HG03442 (cell line): ENCODE results near the gene JPH3.

Experiments used
- ATAC-seq: cut with Tn5 transposase; IDR thresholded peaks from one replicate; pipeline ENCODE4 v1.9.1; 2021; ENCODE audit warnings: mild to moderate bottlenecking, moderate library complexity; ENCODE audit not compliant: unreplicated experiment

The JPH3 gene

GRCh38 chr16:87648698-87649487, 46.6 kb downstream of the JPH3 start:
- no peak for ATAC-seq

DNA sequence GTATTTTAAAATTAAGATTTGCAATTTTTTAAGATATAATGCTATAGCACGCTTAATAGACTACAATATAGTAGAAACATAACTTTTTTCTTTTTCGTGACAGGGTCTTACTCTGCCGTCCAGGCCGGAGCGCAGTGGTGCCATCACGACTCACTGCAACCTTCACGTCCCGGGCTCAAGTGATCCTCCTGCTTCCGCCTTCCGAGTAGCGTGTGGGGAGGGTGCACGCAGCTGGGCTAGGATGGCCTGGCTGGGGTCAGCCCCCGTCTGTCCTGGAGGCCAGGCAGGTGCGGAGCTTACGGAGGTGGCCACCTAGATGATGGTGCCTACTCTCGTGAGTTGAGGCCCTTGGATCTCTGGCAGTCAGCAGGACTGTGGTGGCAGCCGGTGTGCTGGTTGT, 50.1 kb downstream of the JPH3 start:
- ATAC-seq = no peak

DNA sequence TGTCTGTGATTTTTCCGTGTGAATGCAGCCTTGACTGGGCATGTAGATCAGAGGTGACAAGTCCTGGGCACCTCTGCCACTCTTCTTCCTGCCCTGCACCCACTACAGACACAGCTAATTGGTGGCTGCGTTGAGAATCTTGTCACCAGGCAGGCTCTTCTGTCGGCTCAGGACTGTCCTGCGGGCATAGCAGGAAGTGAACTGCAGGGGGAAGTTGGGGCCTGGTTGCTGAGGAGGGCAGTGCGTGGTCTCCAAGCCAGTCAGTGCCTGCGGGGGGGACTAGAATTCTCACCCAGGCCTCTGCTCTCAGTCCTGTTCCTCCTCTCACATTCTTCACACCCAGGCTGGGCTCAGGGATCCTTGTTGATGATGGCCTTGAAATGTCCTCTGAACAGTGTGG, 50.5 kb downstream of the JPH3 start:
- no peak for ATAC-seq

GRCh38 chr16:87653234-87653633, 50.9 kb downstream of the JPH3 start:
- no peak for ATAC-seq

- ATAC-seq = no peak
Observed at GRCh38 chr16:87654826-87655225, 52.5 kb downstream of the JPH3 start.

DNA sequence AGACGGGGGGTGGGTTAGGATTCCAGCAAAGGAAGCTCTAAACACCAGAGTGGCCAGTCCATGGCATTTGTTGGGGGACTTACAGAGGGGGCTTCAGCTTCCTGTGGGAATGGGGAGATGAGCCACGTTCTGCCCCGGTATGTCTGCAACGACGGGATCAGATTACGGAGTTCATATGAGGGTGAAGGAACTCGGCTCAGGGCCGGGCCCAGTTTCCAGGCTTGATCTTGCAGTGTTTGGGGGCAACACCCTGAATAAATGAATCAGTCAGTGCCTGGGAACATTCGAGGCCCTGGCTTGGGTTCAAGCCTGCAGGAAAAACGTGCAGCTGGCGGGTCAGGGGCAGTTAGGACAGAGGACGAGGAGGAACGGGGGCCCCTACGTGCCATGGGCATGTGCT, 54.0 kb downstream of the JPH3 start:
- no peak for ATAC-seq

DNA sequence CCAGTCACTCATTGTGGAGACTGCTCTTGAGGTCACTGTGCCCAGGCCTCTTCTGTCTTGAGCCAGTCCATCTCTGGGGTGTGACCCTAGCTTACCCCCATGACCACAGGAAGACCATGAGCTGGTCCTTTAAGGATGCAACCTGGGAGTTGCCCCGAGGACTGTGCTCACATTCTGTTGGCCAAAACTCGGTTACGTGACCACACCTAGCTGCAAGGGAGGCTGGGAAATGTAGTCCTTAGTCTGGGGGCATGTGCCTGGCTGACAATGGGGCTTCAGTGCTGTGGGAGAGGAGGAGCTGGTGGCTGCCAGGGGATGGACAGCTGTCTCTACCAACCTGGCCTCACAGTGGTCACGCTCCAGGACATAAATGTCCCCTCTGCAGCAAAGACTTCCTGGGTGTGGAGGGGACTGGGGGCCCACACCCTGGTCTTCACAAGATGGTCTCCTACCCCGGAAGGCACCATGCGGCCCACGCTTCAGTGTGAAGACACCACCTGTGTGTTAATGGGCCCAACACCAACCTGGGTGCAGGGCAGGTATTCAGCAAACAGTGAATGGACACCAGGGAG, 55.4 kb downstream of the JPH3 start:
- ATAC-seq = no peak

GRCh38 chr16:87658564-87659225, 56.4 kb downstream of the JPH3 start:
- ATAC-seq = no peak

DNA sequence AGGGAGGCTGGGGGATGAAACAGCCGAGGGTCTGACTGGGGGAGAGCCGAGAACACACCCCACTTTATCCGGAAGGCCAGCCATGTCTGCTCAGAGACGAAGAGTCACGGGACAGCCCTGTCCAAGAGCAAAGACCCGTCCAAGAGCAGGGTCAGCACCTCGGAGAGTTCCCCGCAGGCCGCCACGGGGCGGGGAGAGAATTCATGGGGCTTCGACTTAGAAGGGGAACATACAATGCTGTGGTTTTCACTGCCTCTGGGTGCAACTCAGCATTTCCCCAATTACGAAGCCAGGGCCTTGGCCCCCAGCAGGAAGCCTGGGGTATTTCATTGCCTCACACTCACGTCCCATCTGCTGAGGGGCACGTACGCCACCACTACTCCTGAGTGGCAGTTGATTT, 59.3 kb downstream of the JPH3 start:
- no peak for ATAC-seq

DNA sequence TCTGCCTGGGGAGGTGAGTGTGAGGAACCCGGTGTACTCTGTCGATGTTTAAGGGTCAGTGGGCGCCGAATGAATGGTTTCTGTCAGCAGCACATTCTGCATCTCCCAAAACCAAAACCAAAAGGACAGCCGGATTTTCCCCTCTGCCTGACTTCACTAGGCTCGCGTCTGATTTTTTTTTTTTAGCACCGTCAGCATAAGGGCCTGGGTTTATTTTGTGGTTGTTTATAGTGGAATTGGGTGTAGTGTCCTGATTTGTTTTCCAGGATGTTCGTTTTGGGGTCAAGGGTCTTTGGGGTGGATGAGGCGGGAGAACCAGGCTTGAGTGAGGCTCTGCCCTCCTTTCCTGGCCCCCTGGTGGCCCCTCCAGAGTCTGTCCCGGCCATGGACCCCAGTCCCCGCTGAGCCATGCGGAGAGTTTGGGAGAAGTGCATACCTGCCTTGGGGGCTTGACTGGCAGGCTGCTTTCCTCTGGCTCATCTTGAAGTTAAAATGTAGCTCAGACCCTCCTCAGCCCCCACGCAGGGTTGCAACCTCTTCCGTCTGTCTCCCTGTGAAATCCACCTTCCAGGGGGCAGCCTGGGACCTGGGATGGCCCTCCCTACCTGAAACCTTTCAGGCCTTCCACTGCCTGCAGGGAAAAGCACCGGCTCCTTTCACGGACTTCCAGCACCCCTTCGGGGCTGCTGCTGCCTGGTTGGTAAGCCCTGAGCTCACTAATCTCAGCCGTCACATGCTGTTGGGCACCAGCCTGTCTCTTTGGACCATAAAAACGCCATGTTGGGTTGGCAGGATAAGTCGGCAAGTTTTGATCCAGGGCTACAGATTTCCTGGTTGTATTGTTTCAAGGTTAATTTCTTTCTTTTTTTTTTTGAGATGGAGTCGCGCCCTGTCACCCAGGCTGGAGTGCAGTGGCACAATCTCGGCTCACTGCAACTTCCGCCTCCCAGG, 60.2 kb downstream of the JPH3 start:
- no peak for ATAC-seq

DNA sequence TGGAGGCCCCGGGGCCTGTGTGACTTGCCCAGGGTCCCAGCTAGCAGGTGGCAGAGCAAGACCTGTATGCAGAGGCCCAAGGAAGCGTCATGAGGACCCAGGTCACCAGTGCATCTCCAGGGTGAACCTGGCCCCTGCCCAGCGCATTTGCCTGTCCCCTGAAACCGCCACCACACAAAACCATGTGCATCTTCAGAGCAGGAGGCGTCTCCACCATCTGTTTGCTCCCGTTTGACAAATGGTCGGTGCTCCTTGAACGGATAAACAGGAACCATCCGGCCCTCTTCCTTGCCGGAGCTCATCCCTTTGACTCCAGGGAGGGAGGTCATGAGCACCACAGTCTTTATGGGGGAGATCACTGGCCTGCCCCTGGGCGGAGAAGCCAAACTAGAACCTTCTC, 62.5 kb downstream of the JPH3 start:
- ATAC-seq = no peak

GRCh38 chr16:87665193-87665592, 62.9 kb downstream of the JPH3 start:
- no peak for ATAC-seq

- no peak for ATAC-seq
Observed at GRCh38 chr16:87666919-87667318, 64.6 kb downstream of the JPH3 start.

- no peak for ATAC-seq
Observed at GRCh38 chr16:87667443-87667842, 65.1 kb downstream of the JPH3 start.

- no peak for ATAC-seq
Observed at GRCh38 chr16:87667946-87668345, 65.6 kb downstream of the JPH3 start.

GRCh38 chr16:87669672-87670071, 67.4 kb downstream of the JPH3 start:
- no peak for ATAC-seq

DNA sequence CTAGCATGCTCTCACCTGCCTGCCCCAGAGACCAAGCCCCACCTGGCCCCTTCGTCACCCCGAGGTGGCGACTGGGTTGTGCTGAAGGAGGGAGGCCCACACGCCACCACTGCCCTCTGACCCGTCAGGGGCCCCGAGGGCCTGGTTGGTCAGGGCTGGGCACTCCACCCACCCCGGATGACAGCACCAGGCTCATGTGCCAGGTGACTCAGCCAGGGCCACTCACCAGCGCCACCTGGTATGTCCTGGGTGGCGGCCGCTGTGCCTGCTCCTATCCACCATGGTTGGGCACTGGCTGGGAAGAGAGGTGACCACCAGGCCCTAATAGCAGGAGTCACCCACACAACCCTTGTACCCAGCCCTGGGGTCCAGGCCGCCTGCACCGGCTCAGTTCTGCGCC, 68.9 kb downstream of the JPH3 start:
- ATAC-seq = no peak

GRCh38 chr16:87671715-87672270, 69.5 kb downstream of the JPH3 start:
- no peak for ATAC-seq

DNA sequence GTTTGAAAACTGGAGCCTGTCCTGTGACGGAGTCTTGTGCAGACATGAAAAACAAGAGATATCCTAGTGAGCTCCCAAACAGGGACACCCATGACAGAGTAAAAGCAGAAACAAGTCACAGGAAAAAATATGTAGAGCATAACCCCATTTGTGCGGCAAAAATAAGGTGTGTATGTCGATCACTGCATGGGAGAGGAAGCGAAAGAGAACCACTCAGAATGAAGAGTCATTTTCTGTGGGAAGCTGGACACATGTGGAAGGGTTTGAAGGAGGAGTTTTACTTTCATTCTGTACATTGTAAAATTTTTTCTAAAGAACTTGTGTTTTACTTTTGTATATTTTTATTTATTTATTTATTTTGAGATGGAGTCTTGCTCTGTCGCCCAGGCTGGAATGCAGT, 72.1 kb downstream of the JPH3 start:
- no peak for ATAC-seq

- no peak for ATAC-seq
Observed at GRCh38 chr16:87675111-87675719, 72.9 kb downstream of the JPH3 start.
